MM.1S (cell line): ENCODE results near the gene GLMP.

Experiments used
- DNase-seq: peaks from one replicate; pipeline ENCODE4 v3.0.0-alpha.2; 2015
- H2AFZ ChIP-seq: fragments of 300-600 bp; sonication (generic); 2 replicates; pipeline ENCODE4 v1.6.0; 2016; ENCODE audit warnings: antibody characterized with exemption, low read length
- H3F3A ChIP-seq: fragments of 300-600 bp; sonication (generic); 2 replicates; pipeline ENCODE4 v1.6.1; 2016; ENCODE audit warnings: mild to moderate bottlenecking, antibody characterized with exemption, low read length, moderate library complexity, mixed read lengths; ENCODE audit not compliant: insufficient read depth
- H3K27ac ChIP-seq: fragments of 300-600 bp; sonication (generic); 2 replicates; pipeline ENCODE4 v1.5.1; 2016; ENCODE audit warnings: mild to moderate bottlenecking, low read length
- H3K27me3 ChIP-seq: fragments of 300-600 bp; sonication (generic); replicated peaks from 2 replicates; pipeline ENCODE4 v1.6.0; 2016; ENCODE audit warnings: low read length; ENCODE audit not compliant: insufficient read depth
- H3K36me3 ChIP-seq: fragments of 300-600 bp; sonication (generic); replicated peaks from 2 replicates; pipeline ENCODE4 v1.6.1; 2016; ENCODE audit warnings: mild to moderate bottlenecking, low read length, mixed read lengths; ENCODE audit not compliant: insufficient read depth
- H3K4me1 ChIP-seq: fragments of 300-600 bp; sonication (generic); 2 replicates; pipeline ENCODE4 v1.6.1; 2016; ENCODE audit warnings: low read length, mixed read lengths
- H3K4me2 ChIP-seq: fragments of 300-600 bp; sonication (generic); 2 replicates; pipeline ENCODE4 v1.6.0; 2016; ENCODE audit warnings: low read depth, low read length
- H3K4me3 ChIP-seq: fragments of 300-600 bp; sonication (generic); 2 replicates; pipeline ENCODE4 v1.5.1; 2016; ENCODE audit warnings: low read length, mixed read lengths
- H3K79me2 ChIP-seq: fragments of 300-600 bp; sonication (generic); 2 replicates; pipeline ENCODE4 v1.6.1; 2016; ENCODE audit warnings: mixed run types, low read length, mixed read lengths
- H3K9ac ChIP-seq: fragments of 300-600 bp; sonication (generic); 2 replicates; pipeline ENCODE4 v1.6.1; 2016; ENCODE audit warnings: low read length, mixed read lengths
- H3K9me2 ChIP-seq: fragments of 300-600 bp; sonication (generic); replicated peaks from 2 replicates; pipeline ENCODE4 v1.6.1; 2016; ENCODE audit warnings: mild to moderate bottlenecking, low read length, mixed read lengths; ENCODE audit not compliant: insufficient read depth
- H3K9me3 ChIP-seq: fragments of 300-600 bp; sonication (generic); replicated peaks from 2 replicates; pipeline ENCODE4 v1.6.1; 2016; ENCODE audit warnings: mild to moderate bottlenecking, low read length, mixed read lengths; ENCODE audit not compliant: insufficient read depth
- H4K20me1 ChIP-seq: fragments of 300-600 bp; sonication (generic); 2 replicates; pipeline ENCODE4 v1.6.1; 2016; ENCODE audit warnings: mild to moderate bottlenecking, low read length, moderate library complexity, mixed read lengths; ENCODE audit not compliant: insufficient read depth
- EZH2 ChIP-seq: fragments of 300-600 bp; sonication (generic); optimal IDR thresholded peaks from 2 replicates; pipeline ENCODE3; 2017; ENCODE audit warnings: low read depth, mild to moderate bottlenecking, antibody characterized with exemption, low read length, mixed read lengths
- EZH2phosphoT487 ChIP-seq: fragments of 300-600 bp; sonication (generic); IDR thresholded peaks from 2 replicates; pipeline ENCODE4 v1.6.1; 2018; ENCODE audit warnings: antibody characterized with exemption, low read length
- TF ChIP-seq, protein P1 (sequence below): fragments of 300-600 bp; sonication (generic); IDR thresholded peaks from 2 replicates; pipeline ENCODE4 v1.5.1; 2016; ENCODE audit warnings: antibody characterized with exemption, low read length, mixed read lengths

Gene GLMP

DNA sequence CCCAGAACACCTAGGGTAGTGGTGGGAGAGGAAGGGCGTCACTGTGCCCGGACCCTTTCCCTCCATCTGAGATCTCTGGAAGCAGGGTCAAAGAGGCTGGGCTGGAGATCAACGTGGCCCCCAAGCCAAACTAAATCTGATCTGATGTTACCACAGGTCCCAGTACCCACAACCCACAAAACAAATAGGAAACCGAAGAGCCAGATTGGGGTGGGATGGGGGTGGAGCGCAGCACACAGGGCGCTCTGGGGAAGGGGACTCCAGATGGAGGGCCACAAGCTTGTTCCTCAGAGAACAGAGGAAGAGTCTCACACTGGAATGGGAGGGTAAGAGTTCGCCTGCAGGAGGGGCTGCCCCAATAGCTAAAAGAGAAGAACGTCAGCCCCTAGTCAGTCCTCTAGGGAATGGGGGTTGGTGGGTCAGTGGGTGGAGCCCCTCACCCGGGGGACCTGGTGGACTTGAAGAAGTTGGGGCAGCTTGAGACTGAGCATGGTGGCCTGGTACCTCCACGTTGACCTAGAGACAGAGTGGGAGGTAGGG is 49.2 kb downstream of the GLMP start:
- Histone ChIP-seq H3K27me3 (no peaks in the 10 kb centered on the region), H3K27ac (no peak overlapping the region), H4K20me1 (no peaks in the 10 kb centered on the region), H3K9ac (no peak overlapping the region), H3K9me3 (no peaks in the 10 kb centered on the region), H3K4me1 (peaks cover 7% of the 10 kb centered on the region; the same call in 1 of the 2 replicates), H3K36me3 (0 out of 2 replicates have a peak, but pooled peaks cover 5% of the 10 kb centered on the region), H3K9me2 (no peaks in the 10 kb centered on the region), H2AFZ (peak overlapping the region; percentile 12; the same call in 1 of the 2 replicates), H3K4me2 (peak overlapping the region; percentile 57; the same call in 1 of the 2 replicates), H3F3A (peaks cover 20% of the 10 kb centered on the region; the same call in 1 of the 2 replicates), H3K79me2 (no peaks in the 10 kb centered on the region), H3K4me3 (no peak overlapping the region; the same call in 1 of the 2 replicates)
- TF ChIP-seq, protein P1, sequence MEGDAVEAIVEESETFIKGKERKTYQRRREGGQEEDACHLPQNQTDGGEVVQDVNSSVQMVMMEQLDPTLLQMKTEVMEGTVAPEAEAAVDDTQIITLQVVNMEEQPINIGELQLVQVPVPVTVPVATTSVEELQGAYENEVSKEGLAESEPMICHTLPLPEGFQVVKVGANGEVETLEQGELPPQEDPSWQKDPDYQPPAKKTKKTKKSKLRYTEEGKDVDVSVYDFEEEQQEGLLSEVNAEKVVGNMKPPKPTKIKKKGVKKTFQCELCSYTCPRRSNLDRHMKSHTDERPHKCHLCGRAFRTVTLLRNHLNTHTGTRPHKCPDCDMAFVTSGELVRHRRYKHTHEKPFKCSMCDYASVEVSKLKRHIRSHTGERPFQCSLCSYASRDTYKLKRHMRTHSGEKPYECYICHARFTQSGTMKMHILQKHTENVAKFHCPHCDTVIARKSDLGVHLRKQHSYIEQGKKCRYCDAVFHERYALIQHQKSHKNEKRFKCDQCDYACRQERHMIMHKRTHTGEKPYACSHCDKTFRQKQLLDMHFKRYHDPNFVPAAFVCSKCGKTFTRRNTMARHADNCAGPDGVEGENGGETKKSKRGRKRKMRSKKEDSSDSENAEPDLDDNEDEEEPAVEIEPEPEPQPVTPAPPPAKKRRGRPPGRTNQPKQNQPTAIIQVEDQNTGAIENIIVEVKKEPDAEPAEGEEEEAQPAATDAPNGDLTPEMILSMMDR: no peak
- TF ChIP-seq EZH2phosphoT487: no peak
- no peak for TF ChIP-seq EZH2
- DNase-seq: no peak

DNA sequence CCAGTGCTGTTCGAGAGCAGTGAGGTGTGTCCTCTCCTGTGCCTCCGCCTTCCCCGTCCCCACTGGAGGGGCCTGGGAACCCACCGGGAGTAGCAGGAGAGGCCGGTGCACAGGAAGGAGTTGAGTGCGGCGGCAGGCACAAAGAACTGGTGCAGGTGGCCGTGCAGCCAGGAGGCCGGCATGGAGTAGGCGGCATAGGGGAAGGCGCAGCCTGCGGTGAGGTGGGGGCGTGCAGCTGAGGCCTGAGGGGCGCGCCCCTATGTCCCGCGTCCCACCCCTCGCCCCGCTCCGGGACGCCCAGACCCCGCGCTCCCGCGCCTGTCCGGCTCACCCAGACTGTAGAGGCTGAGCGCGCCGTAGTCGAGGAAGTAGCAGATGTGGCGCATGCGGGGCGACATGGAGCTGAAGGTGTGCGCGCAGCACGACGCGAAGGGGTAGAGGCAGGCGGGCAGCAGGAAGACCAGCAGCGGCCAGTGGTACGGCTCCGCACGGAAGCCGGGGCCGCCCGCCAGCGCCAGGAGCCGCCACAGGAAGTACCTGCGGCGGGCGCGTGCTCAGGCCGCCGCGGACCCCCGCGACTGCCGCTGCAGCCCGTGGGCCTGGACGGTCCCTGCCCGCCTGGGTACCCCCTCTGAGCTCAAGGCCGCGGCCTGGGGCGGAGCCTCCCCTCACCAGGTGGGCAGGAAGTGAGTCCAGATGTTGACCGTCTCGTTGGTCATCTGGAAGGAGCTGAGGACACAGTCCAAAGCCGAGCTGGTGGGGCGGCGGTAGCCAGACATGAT is 49.8 kb downstream of the GLMP start:
- H3K4me2 ChIP-seq: peak overlapping the region; percentile 57

GRCh38 chr1:156244712-156245111 is 50.8 kb downstream of the GLMP start:
- Histone ChIP-seq H3K36me3 (no peaks in the 10 kb centered on the region), H3K4me2 (no peak overlapping the region), H3K27me3 (no peaks in the 10 kb centered on the region), H3K9me2 (no peaks in the 10 kb centered on the region), H4K20me1 (no peaks in the 10 kb centered on the region), H3K9me3 (no peaks in the 10 kb centered on the region), H3K4me1 (peaks cover 7% of the 10 kb centered on the region; the same call in 1 of the 2 replicates), H3K27ac (no peak overlapping the region), H3K4me3 (no peak overlapping the region), H3K79me2 (no peaks in the 10 kb centered on the region), H3K9ac (no peak overlapping the region), H2AFZ (no peak overlapping the region), H3F3A (peaks cover 20% of the 10 kb centered on the region; the same call in 1 of the 2 replicates)
- DNase-seq: no peak
- TF ChIP-seq, protein P1: no peak
- TF ChIP-seq EZH2phosphoT487 (no peak), EZH2 (no peak)

More for the DNA sequence above, 49.8 kb downstream of the GLMP start:
- H3K9me3 ChIP-seq: no peaks in the 10 kb centered on the region
- DNase-seq: no peak
- no peak for TF ChIP-seq EZH2phosphoT487
- TF ChIP-seq EZH2: no peak
- H3K4me3 ChIP-seq: peak overlapping the region; percentile 13
- no peaks in the 10 kb centered on the region for H4K20me1 ChIP-seq
- no peaks in the 10 kb centered on the region for H3K27me3 ChIP-seq
- H3K79me2 ChIP-seq: no peaks in the 10 kb centered on the region
- H3K36me3 ChIP-seq: 0 out of 2 replicates have a peak, but pooled peaks cover 4% of the 10 kb centered on the region
- no peak overlapping the region for H3K27ac ChIP-seq
- H3K9ac ChIP-seq: peak overlapping the region; percentile 8; the same call in 1 of the 2 replicates
- no peaks in the 10 kb centered on the region for H3K9me2 ChIP-seq
- H3K4me1 ChIP-seq: peaks cover 7% of the 10 kb centered on the region; the same call in 1 of the 2 replicates
- H3F3A ChIP-seq: peaks cover 20% of the 10 kb centered on the region; the same call in 1 of the 2 replicates
- peak overlapping the region; percentile 12 for H2AFZ ChIP-seq
